ENCODE measurements around the gene NDUFAF3. TPM values are rescaled to one million over a fixed set of nuclear protein-coding genes. Genes with fewer than 3 reads are reported as not detected.

NDUFAF3 gene
- total RNA-seq, 4 donors from 2014 or later, result 8.8 to 96.6 (median 30.3) TPM

DNA sequence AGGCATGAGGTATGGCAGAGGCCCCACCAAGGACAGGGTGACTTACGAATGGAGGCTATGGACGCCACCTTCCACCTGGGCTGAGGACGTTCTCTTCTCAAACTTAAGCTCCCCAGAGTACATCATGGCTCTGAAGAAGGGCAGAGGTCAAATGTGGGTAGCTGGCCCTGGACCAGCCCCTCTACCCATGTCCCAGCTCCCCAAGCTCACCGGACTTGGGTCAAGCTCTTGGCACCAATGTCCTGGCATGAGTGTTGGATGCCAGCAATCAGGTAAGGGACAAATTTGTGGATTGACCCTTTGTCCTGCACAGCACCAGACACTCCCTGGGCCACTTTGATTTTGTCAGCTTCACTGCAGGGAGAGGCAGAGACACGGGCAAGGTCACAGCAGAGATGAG, 2.5 kb downstream of the NDUFAF3 start:
- no peak overlapping the region for H3K4me3 ChIP-seq
- intact Hi-C loops (cut with DNase I; ENCODE audit: low total_unique reads), result no loop called here
- TF ChIP-seq, protein P1, sequence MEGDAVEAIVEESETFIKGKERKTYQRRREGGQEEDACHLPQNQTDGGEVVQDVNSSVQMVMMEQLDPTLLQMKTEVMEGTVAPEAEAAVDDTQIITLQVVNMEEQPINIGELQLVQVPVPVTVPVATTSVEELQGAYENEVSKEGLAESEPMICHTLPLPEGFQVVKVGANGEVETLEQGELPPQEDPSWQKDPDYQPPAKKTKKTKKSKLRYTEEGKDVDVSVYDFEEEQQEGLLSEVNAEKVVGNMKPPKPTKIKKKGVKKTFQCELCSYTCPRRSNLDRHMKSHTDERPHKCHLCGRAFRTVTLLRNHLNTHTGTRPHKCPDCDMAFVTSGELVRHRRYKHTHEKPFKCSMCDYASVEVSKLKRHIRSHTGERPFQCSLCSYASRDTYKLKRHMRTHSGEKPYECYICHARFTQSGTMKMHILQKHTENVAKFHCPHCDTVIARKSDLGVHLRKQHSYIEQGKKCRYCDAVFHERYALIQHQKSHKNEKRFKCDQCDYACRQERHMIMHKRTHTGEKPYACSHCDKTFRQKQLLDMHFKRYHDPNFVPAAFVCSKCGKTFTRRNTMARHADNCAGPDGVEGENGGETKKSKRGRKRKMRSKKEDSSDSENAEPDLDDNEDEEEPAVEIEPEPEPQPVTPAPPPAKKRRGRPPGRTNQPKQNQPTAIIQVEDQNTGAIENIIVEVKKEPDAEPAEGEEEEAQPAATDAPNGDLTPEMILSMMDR (IDR thresholded peaks at IDR 0.05), result no peak
- no peak for TF ChIP-seq POLR2A (IDR thresholded peaks at IDR 0.05)

GRCh38 chr3:49025005-49025792, 3.3 kb downstream of the NDUFAF3 start:
- TF ChIP-seq POLR2A (IDR thresholded peaks at IDR 0.05), result no peak
- TF ChIP-seq, protein P1 (IDR thresholded peaks at IDR 0.05), result no peak
- Histone ChIP-seq H3K4me1 (peaks cover 5% of the 10 kb centered on the region in 2 donors), H3K9me3 (no peaks in the 10 kb centered on the region), H3K27me3 (no peaks in the 10 kb centered on the region), H3K27ac (no peak overlapping the region), H3K36me3 (no peaks in the 10 kb centered on the region), H3K4me3 (no peak overlapping the region)
- DNase-seq, result no peak
- intact Hi-C loops (cut with DNase I; ENCODE audit: low total_unique reads), result no loop called here

More for the DNA sequence above, 2.5 kb downstream of the NDUFAF3 start:
- no peaks in the 10 kb centered on the region for H3K36me3 ChIP-seq
- DNase-seq, result no peak
- peaks cover 5% of the 10 kb centered on the region in 2 donors for H3K4me1 ChIP-seq
- H3K9me3 ChIP-seq, result no peaks in the 10 kb centered on the region
- H3K27ac ChIP-seq, result no peak overlapping the region
- no peaks in the 10 kb centered on the region for H3K27me3 ChIP-seq

GRCh38 chr3:49025793-49026520, 4.0 kb downstream of the NDUFAF3 start:
- H3K27me3 ChIP-seq, result no peaks in the 10 kb centered on the region
- no peak overlapping the region for H3K27ac ChIP-seq
- no peaks in the 10 kb centered on the region for H3K9me3 ChIP-seq
- H3K4me1 ChIP-seq, result peaks cover 5% of the 10 kb centered on the region in 2 donors
- no peak for DNase-seq
- TF ChIP-seq, protein P1 (IDR thresholded peaks at IDR 0.05), result no peak
- TF ChIP-seq POLR2A (IDR thresholded peaks at IDR 0.05), result no peak
- no peaks in the 10 kb centered on the region for H3K36me3 ChIP-seq
- intact Hi-C loops (cut with DNase I; ENCODE audit: low total_unique reads), result no loop called here
- H3K4me3 ChIP-seq, result no peak overlapping the region

DNA sequence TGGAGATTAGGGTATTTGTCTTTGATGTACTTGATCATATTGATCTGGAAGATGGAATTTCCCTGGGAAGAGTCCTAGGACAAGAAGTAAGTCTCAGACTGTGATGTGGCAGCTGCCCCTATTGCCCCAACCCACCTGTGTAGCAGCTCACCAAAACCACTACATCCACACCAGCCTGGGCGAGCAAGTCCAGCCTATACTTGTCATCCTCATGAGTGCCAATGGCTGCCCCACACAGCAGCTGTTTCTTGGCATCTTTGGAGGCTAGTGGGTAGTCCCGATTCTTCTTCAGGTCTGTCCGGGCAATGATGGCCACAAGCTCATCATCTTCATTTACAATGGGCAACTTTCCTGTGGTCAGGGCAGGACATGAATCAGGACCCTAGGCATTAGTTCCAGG, 4.6 kb downstream of the NDUFAF3 start:
- Histone ChIP-seq H3K9me3 (no peaks in the 10 kb centered on the region), H3K4me3 (no peak overlapping the region), H3K36me3 (no peaks in the 10 kb centered on the region)

More for the DNA sequence above, 4.6 kb downstream of the NDUFAF3 start:
- TF ChIP-seq, protein P1 (IDR thresholded peaks at IDR 0.05), result no peak
- no peak for TF ChIP-seq POLR2A (IDR thresholded peaks at IDR 0.05)
- intact Hi-C loops (cut with DNase I; ENCODE audit: low total_unique reads), result no loop called here
- DNase-seq, result no peak
- Histone ChIP-seq H3K27ac (no peak overlapping the region), H3K27me3 (no peaks in the 10 kb centered on the region), H3K4me1 (peaks cover 5% of the 10 kb centered on the region in 2 donors)
